Kasumi-1 (cell line): ENCODE data around the gene COMMD6.
A peak's percentile ranks its signal among the peaks of the same experiment; 100 is the strongest.

Experiments
- DNase-seq, 2 experiments: peaks; one replicate each; lab custom pipeline; 2025; lab: John Stamatoyannopoulos, UW

Gene COMMD6

DNA sequence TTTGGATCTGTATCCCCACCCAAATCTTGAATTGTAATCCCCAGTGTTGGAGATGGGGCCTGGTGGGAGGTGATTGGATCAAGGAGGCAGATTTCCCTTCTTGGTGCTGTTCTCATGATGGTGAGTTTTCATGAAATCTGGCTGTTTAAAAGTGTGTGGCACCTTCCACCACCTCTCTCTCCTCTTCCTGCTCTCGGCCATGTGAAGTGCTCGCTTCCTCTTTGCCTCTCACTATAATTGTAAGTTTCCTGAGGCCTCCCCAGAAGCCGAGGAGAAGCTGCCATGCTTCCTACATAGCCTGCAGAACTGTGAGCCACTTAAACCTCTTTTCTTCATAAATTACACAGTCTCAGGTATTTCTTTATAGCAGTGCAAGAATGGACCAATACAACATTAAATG lies 15.7 kb downstream of the COMMD6 start:
- no peak for DNase-seq

DNA sequence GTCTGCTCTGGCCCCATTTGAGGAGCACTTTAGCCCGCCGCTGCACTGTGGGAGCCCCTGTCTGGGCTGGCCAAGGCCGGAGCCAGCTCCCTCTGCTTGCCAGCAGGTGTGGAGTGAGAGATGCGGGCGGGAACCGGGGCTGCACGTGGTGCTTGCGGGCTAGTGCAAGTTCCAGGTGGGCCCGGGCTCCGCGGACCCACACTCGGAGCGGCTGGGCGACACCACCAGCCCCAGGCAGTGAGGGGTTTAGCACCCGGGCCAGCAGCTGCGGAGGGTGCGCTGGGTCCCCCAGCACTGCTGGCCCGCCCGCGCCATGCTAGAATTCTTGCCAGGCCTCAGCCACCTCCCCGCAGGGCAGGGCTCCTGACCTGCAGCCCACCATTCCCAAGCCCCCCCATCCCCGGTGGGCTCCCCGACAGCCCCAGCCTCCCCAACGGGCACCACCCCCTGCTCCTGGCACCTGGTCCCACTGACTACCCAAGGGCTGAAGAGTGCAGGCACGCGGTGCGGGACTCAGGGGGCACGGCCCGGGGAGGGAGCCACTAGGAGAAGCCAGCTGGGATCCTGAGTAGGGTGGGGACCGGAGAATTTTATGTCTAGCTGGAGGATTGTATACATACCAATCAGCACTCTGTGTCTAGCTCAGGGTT lies 19.1 kb downstream of the COMMD6 start:
- no peak for DNase-seq

DNA sequence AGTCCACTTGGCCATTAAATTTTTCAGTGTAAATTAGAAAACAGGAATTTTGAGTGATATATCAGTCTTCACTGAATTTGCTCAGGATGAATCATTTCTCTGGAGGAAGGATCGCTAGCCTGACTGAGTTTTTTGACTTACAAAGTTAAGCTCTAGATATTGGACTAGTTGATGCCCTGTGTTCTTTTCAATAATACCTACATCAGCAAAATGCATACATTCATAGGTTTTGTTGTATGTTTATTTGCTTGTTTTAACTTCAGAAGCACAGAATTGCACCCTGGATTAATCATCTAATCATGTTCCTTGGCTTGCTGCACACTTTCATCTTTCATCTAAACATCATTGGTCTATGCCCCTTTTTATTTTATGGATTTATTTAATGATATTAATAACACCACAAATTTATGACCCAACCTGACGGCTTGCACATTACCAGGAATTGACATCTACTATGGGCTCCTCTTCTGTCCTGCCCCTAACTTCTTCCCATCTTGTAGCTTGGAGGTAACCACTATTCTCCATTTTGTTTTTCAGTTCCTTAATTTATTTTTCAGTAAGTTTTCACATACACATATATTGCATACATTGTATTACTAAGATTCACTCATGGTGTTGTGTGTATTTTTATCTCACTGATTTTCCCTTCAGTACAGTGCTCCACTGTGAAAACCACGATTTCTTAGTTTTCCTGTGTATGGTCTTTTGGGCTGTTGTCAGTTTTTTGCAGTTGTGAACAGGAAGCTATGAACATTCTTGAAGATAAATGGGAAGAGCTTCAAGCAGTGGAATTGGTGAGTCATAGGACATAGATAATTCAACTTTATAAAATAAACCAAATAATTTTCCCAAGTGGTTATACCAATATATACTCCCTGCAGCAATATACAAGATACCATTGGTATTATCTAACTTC lies 23.3 kb downstream of the COMMD6 start:
- DNase-seq: peak; percentile 62 to 64

DNA sequence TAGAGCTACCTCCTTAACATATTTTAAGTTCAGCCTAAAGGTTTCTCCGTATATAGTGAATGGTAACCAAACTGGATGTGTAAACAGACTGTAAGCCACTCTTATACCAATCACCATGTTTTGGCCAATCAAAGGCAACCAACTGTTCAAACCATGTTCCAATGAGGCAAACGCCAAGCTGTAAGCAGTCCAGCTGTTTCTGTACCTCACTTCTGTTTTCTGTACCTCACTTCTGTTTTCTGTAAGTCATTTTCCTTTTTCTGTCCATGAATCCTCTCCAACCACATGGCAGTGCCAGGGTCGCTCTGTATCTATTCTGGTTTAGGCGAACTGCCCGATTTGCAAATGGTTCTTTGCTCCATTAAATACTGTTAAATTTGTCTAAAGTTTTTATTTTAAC lies 24.4 kb downstream of the COMMD6 start:
- DNase-seq: no peak

GRCh38 chr13:75512253-75512652 lies 25.4 kb downstream of the COMMD6 start:
- DNase-seq: no peak

GRCh38 chr13:75511051-75511625 lies 26.5 kb downstream of the COMMD6 start:
- DNase-seq: no peak

GRCh38 chr13:75508002-75508548 lies 29.6 kb downstream of the COMMD6 start:
- no peak for DNase-seq

DNA sequence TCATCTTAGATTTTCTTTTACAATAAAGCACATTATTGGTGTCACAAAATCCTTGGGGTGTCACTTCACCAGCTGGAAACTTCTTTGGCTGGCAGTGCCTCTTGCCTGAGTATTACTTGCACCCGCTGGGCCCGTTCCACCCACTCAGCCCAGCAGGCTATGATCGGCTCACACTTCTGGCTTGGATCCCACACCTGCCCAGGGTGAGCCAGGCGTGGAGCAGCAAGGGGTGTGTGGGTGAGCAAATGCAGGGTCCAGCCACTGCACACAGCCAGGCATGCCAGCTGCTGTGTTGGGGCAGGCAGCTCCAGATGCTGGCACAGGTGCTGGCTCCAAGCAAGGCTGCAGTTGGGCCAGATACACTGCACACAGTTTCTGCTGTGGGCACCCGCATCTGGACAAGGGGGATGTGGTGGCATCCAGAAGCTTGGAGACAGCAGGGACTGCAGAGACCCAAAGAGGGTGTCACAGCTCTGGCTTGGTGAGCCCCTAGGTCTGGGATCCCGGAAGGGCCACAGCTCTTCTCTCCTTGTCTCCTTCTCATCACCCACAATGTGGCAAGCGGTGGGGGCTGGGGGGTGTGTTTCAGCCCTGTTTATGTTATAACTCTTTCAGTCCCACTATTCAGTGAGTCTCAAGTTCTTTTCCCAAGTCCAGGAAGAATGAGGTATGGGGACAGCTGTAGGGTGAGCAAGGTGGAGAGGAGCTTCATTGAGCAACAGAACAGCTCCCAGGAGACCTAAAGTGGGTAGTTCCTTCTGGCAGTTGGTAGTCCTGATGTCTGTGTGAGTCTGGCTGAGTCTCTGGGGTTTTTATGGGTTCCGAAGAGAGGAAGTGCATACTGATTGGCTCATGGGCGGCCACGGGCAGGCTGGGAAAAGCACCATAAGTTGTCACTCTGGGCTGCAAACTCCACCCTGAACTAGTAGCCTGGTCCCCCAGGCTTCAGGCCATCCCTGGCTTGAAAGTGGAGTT lies 30.3 kb downstream of the COMMD6 start:
- peak; percentile 49 to 58 for DNase-seq

DNA sequence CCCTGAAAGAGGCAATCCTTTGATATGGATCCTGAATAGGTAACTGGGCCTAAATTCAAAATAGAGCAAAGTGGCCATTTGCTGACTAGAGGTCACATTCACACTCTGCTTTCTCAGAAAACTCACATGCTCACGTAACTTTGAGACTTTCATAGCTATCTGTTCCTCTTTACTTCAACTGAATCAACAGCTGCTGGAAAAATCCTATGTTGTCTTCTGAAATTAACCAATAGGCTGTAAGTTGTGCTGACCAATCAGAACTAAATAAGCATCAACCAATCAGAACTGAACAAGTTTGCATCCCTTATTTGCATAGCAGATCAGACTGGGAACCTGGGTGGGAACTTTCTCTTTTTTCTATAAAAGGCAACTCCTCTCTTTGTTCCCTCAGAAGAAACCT lies 31.6 kb downstream of the COMMD6 start:
- peak; percentile 26 to 32 for DNase-seq

DNA sequence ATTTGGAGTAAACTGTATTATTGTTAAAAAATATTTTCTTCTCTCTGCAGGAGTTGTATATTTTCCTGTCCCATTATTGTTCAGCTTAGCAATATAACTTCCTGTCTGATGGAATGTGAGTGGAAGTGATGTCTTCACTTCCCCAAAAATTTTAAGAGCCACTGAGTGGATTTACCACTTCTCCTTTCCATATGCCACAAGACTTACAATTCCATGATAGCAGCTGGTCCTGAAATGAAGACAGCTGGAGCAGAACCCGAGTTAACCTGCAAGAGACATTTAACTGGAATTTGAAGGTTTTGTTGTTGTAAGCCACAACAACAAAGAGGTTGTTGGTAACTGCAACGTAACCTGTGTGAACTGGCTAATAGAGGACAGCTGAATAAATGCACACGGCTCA lies 32.3 kb downstream of the COMMD6 start:
- DNase-seq: peak; percentile 92 to 96

DNA sequence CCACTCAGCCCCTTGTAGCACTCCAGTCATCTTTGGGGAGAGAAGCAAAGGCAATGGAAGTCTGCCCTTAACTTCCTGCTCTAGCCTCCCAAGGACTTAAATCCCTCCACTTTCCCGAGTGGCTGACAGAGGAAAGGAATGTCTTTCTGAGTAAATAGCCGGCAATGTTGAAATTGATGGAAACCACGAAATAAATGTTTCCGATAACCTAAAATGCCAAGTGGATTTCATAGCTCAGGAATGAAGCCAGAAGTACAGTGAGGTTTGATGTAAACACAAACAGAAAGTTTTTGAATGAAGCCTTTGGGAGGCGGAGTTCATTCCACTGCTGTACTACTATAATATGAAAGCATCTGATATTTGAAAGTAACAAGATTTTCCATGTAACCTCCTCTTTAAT lies 41.7 kb downstream of the COMMD6 start:
- DNase-seq: no peak

GRCh38 chr13:75494491-75494890 lies 43.1 kb downstream of the COMMD6 start:
- no peak for DNase-seq

DNA sequence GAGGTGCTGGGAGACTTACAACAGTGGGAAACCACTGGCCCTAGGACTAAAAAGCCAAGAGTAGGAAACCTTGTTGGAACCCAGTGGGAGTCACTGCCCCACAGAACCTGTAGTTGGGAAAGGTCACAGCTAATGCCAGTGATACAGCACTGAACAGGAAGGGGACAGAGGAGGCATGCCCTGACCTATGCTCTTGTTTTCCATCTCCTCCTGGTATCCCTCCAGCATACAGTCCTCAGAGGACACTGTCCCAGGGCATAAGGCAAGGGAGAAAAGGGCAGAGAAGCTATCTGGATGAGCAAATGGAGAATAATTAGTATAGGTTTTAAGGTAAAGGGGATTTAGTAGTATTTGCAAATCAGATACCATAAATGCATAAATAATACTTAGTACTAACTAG lies 44.5 kb downstream of the COMMD6 start:
- DNase-seq: no peak

GRCh38 chr13:75492389-75492788 lies 45.3 kb downstream of the COMMD6 start:
- DNase-seq: no peak

DNA sequence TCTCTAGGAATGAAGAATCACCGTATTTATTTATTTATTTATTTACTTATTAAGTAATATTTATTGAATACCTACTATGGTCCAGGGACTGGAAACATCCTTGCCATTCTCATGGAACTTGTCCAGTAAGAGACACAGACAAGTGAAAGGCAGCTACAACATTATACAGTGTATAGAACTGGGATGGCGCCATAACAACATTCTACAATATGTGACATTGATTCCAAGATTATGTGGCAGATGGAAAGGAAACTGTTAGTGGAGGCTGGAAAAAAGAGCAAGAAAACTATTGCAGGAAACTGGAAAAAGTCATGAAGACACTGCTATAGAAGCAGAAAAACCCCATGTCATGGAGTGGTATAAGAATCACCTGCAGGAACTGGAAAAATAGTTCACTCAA lies 46.3 kb downstream of the COMMD6 start:
- no peak for DNase-seq

DNA sequence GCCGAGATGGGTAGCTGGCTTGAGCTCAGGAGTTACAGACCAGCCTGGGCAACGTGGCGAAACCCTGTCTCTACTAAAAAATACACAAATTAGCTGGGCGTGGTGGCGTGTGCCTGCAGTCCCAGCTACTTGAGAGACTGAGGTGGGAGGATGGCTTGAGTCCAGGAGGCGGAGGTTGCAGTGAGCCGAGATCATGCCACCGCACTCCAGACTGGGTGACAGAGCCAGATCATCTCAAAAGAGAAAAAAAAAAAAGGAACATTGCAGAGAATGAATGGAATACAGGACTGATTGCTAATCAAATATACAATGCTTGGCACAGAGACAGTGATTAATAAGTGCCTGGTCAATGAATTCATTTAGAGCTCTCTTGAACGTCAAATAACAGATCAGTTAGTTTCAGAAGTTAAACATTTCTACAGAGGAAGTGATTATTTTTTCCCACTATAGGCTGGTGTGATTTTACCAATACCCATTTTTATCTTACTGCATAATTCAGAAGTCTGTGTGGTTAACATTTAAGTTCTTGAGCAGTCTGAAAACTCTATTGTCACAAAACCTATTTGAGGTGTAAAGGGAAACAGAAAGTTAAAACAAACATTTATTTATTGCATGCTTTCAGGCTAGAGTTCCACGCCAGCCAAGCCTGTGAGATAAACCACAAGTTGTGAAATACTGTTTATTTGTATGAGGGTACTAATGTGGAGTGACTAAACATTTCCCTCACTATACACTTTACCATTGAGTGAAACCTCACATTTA lies 48.0 kb downstream of the COMMD6 start:
- DNase-seq: no peak

GRCh38 chr13:75486146-75487062 lies 51.2 kb downstream of the COMMD6 start:
- DNase-seq: no peak

GRCh38 chr13:75485286-75486062 lies 52.2 kb downstream of the COMMD6 start:
- DNase-seq: no peak

DNA sequence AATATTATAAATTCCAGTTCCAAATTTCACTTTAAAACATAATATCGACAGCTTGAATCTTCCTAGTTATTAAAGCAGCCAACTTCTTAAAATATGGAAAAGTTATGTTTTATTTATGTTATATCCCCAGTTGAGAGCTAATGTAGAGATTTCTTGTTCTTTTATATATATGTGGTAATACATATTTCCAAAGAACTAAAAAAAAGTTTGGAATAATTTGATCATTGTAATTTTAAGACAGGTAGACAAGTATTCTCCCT lies 54.9 kb downstream of the COMMD6 start:
- no peak for DNase-seq
